TTC549 (cell line): ENCODE measurements around the gene GNB2.

Experiments
- FAIRE-seq: peaks from 2 replicates; lab custom pipeline; 2012; peaks lifted over from hg19 to GRCh38; lab: Jason Lieb, UNC

Gene GNB2

GRCh38 chr7:100681491-100682227 lies 8.1 kb downstream of the GNB2 start:
- no peak for FAIRE-seq

- FAIRE-seq, result no peak
Measured at GRCh38 chr7:100682228-100682741, 8.7 kb downstream of the GNB2 start.

- no peak for FAIRE-seq
Measured at GRCh38 chr7:100682991-100683658, 9.6 kb downstream of the GNB2 start.

- no peak for FAIRE-seq
Measured at GRCh38 chr7:100683659-100684533, 10.4 kb downstream of the GNB2 start.

GRCh38 chr7:100684534-100685042 lies 11.0 kb downstream of the GNB2 start:
- FAIRE-seq, result no peak

- no peak for FAIRE-seq
Measured at GRCh38 chr7:100685049-100685605, 11.6 kb downstream of the GNB2 start.

GRCh38 chr7:100685631-100686145 lies 12.1 kb downstream of the GNB2 start:
- no peak for FAIRE-seq

GRCh38 chr7:100686201-100686821 lies 12.8 kb downstream of the GNB2 start:
- no peak for FAIRE-seq

- FAIRE-seq, result no peak
Measured at GRCh38 chr7:100686822-100687211, 13.3 kb downstream of the GNB2 start.

- FAIRE-seq, result no peak
Measured at GRCh38 chr7:100687261-100687660, 13.7 kb downstream of the GNB2 start.

GRCh38 chr7:100687751-100688300 lies 14.3 kb downstream of the GNB2 start:
- no peak for FAIRE-seq

GRCh38 chr7:100688326-100688860 lies 14.9 kb downstream of the GNB2 start:
- FAIRE-seq, result no peak

- FAIRE-seq, result no peak
Measured at GRCh38 chr7:100689230-100690135, 15.9 kb downstream of the GNB2 start.

GRCh38 chr7:100691676-100692577 lies 18.4 kb downstream of the GNB2 start:
- peak; percentile 36 for FAIRE-seq

- FAIRE-seq, result no peak
Measured at GRCh38 chr7:100692578-100692961, 19.0 kb downstream of the GNB2 start.

- no peak for FAIRE-seq
Measured at GRCh38 chr7:100693312-100694097, 20.0 kb downstream of the GNB2 start.

GRCh38 chr7:100694098-100694745 lies 20.7 kb downstream of the GNB2 start, which contains the start of gene GIGYF1:
Gene GIGYF1 (minus strand): TSS chr7:100694250. CDS start chr7:100688238, 6,012 bp downstream.
- FAIRE-seq, result no peak
